ENCODE results near the gene ADCY1.
"Not testable (repeated sequence)": the region's sequence is repeated elsewhere in the genome, so short reads cannot be mapped to it uniquely, and the experiment has no call there.

DNA sequence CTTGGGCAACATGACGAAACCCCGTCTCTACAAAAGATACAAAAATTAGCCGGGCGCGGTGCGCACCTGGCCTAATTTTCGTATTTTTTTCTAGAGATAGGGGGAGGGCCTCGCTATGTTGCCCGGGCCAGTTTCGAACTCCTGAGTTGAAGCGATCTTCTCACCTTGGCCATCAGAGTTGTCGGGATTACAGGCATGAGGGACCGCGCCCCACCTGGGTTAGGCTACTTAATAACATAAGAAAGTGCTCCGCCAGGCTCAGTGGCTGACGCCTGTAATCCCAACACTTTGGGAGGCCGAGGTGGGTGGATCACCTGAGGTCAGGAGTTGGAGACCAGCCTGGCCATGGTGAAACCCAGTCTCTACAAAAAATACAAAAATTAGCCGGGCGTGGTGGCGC, 195.5 kb downstream of the ADCY1 start:
- not testable (repeated sequence) for TF ChIP-seq POLR2A (IDR thresholded peaks at IDR 0.05)
- TF ChIP-seq, protein P1, sequence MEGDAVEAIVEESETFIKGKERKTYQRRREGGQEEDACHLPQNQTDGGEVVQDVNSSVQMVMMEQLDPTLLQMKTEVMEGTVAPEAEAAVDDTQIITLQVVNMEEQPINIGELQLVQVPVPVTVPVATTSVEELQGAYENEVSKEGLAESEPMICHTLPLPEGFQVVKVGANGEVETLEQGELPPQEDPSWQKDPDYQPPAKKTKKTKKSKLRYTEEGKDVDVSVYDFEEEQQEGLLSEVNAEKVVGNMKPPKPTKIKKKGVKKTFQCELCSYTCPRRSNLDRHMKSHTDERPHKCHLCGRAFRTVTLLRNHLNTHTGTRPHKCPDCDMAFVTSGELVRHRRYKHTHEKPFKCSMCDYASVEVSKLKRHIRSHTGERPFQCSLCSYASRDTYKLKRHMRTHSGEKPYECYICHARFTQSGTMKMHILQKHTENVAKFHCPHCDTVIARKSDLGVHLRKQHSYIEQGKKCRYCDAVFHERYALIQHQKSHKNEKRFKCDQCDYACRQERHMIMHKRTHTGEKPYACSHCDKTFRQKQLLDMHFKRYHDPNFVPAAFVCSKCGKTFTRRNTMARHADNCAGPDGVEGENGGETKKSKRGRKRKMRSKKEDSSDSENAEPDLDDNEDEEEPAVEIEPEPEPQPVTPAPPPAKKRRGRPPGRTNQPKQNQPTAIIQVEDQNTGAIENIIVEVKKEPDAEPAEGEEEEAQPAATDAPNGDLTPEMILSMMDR (IDR thresholded peaks at IDR 0.05), result not testable (repeated sequence)

Measured in uterus (tissue), 2 donors.